WTC11 (cell line): ENCODE results near the gene UGT8. TPM values are rescaled to one million over a fixed set of nuclear protein-coding genes. Genes with fewer than 3 reads are reported as not detected.
A peak's percentile ranks its signal among the peaks of the same experiment; 100 is the strongest.

Source experiments
- ATAC-seq: fragments of 200-7000 bp; cut with Tn5 transposase; 2 replicates; pipeline ENCODE4 v1.10.0; 2021; ENCODE audit warnings: mild to moderate bottlenecking, moderate library complexity
- CTCF ChIA-PET: fragments of 300-600 bp; sonication (Branson Sonifier 250); formaldehyde crosslinking; loops from one replicate; lab custom pipeline; 2021; ENCODE audit warnings: antibody characterized with exemption; lab: Charles Lee
- POLR2A ChIA-PET: fragments of 350-600 bp; sonication (Branson Sonifier 250); formaldehyde crosslinking; loops from one replicate; lab custom pipeline; 2021; ENCODE audit warnings: antibody characterized with exemption; lab: Charles Lee
- DNase-seq: peaks from one replicate; pipeline ENCODE4 v3.0.0; 2021; ENCODE audit warnings: low spot score
- H3K27ac Mint-ChIP-seq: 2 replicates; pipeline ENCODE4 v1.8.0; 2021; ENCODE audit warnings: mixed read lengths
- H3K27me3 Mint-ChIP-seq: 2 replicates; pipeline ENCODE4 v1.8.0; 2021; ENCODE audit warnings: low read depth, mild to moderate bottlenecking, moderate library complexity, mixed read lengths
- H3K36me3 Mint-ChIP-seq: 2 replicates; pipeline ENCODE4 v1.8.0; 2021; ENCODE audit warnings: mixed read lengths
- H3K4me1 Mint-ChIP-seq: 2 replicates; pipeline ENCODE4 v1.8.0; 2022; ENCODE audit warnings: mixed read lengths
- H3K4me3 Mint-ChIP-seq: 2 replicates; pipeline ENCODE4 v1.8.0; 2021; ENCODE audit warnings: mild to moderate bottlenecking, moderate library complexity, mixed read lengths
- H3K9me3 Mint-ChIP-seq: 2 replicates; pipeline ENCODE4 v1.8.0; 2021; ENCODE audit warnings: mixed read lengths
- IRF2 ChIP-seq: sonication (generic); formaldehyde crosslinking; IDR thresholded peaks from 2 replicates; pipeline ENCODE4 v1.8.0; 2022; ENCODE audit warnings: low read depth, missing genetic modification reagents, borderline replicate concordance
- JUN ChIP-seq: sonication (generic); formaldehyde crosslinking; IDR thresholded peaks from 2 replicates; pipeline ENCODE4 v1.8.0; 2023; ENCODE audit warnings: mild to moderate bottlenecking, missing genetic modification reagents
- SP1 ChIP-seq: sonication (generic); formaldehyde crosslinking; conservative IDR thresholded peaks from 2 replicates; pipeline ENCODE4 v1.8.1; 2022; ENCODE audit warnings: missing genetic modification reagents
- ZNF138 ChIP-seq: sonication (generic); formaldehyde crosslinking; conservative IDR thresholded peaks from 2 replicates; pipeline ENCODE4 v1.8.1; 2022; ENCODE audit warnings: mild to moderate bottlenecking, moderate library complexity, missing genetic modification reagents
- ZNF671 ChIP-seq: fragments of 250-450 bp; sonication (Bioruptor Pico); IDR thresholded peaks from 2 replicates; pipeline ENCODE4 v1.8.0; 2021; ENCODE audit warnings: mild to moderate bottlenecking
- total RNA-seq: library from RNA; stranded (reverse); gene quantifications from 3 replicates; pipeline ENCODE4 v1.2.3, GENCODE V29; 2021
- TF ChIP-seq, protein P1 (sequence below): sonication (generic); formaldehyde crosslinking; IDR thresholded peaks from 2 replicates; pipeline ENCODE4 v1.8.1; 2022; ENCODE audit warnings: mild to moderate bottlenecking, moderate library complexity, missing genetic modification reagents
- TF ChIP-seq, protein P2 (sequence below): sonication (generic); formaldehyde crosslinking; IDR thresholded peaks from 2 replicates; pipeline ENCODE4 v1.8.0; 2023; ENCODE audit warnings: mild to moderate bottlenecking, missing genetic modification reagents
- TF ChIP-seq, protein P3 (sequence below): sonication (generic); formaldehyde crosslinking; IDR thresholded peaks from 2 replicates; pipeline ENCODE4 v1.8.1; 2022; ENCODE audit warnings: mild to moderate bottlenecking, missing genetic modification reagents, moderate library complexity, borderline replicate concordance
- TF ChIP-seq, protein P4 (sequence below): sonication (generic); formaldehyde crosslinking; IDR thresholded peaks from 2 replicates; pipeline ENCODE4 v1.8.0; 2022; ENCODE audit warnings: mild to moderate bottlenecking, missing genetic modification reagents
- TF ChIP-seq, protein P5 (sequence below): fragments of 250-450 bp; sonication (Bioruptor Pico); IDR thresholded peaks from 2 replicates; pipeline ENCODE4 v1.9.0; 2021; ENCODE audit warnings: mild to moderate bottlenecking
- TF ChIP-seq, protein P6 (sequence below): fragments of 250-450 bp; sonication (Bioruptor Pico); IDR thresholded peaks from 2 replicates; pipeline ENCODE4 v2.1.2; 2022; ENCODE audit warnings: mild to moderate bottlenecking, moderate library complexity
- TF ChIP-seq, protein P7 (sequence below): sonication (generic); formaldehyde crosslinking; IDR thresholded peaks from 2 replicates; pipeline ENCODE4 v1.8.1; 2023; ENCODE audit warnings: mild to moderate bottlenecking, missing genetic modification reagents
- TF ChIP-seq, protein P8 (sequence below): sonication (generic); formaldehyde crosslinking; IDR thresholded peaks from 2 replicates; pipeline ENCODE4 v1.8.1; 2022; ENCODE audit warnings: low read depth, missing genetic modification reagents, borderline replicate concordance

The UGT8 gene
- total RNA-seq, 1 experiment from 2014 or later, result 30.8 TPM

DNA sequence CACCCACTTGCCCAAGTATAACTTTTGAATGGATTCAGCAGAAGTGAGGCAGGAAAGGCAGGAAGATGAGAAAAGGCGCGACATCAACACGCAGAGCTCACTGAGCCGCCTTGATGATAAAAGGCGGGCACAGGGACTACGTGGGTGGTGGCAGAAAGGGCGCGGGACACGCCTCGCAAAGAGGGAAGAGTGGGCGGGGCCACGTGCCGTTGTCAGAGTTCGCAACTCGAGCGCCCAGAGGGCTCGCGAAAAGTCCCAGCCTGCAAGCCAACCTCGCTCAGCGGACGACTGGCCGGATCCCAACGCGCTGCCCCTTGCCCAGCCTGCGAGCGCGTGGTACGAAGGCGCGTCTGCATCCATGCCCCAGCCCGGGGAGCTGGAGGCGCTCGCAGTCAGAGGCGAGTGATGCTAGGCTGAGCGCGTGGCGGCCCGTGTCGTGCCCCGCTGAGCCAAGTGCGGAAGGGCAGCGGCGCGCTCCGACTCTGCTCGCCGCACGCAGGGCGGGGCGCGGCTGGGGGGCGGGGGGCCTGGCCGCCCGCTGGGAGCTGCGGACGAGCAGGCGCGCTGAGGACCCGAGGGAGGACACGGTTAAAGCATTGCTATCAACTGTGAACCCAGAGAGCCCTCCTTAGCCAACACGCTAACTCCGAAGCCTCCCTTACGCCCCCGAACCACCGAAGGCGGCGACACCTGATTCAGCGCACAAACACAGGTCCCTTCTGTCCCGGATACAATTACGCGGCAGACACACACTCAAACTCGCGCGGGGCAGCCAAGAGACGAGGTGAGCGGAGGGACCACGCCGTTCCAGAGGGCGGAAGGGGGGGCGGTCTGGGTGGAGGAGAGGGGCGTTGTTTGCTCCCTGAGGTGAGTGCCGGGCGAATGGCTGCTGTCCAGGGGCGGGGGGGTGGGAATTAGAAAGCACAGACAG is at the start of gene UGT8 (continued):
- TF ChIP-seq, protein P1, sequence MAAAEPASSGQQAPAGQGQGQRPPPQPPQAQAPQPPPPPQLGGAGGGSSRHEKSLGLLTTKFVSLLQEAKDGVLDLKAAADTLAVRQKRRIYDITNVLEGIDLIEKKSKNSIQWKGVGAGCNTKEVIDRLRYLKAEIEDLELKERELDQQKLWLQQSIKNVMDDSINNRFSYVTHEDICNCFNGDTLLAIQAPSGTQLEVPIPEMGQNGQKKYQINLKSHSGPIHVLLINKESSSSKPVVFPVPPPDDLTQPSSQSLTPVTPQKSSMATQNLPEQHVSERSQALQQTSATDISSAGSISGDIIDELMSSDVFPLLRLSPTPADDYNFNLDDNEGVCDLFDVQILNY (CRISPR knock-in tag), result peak; percentile 83
- TF ChIP-seq, protein P2, sequence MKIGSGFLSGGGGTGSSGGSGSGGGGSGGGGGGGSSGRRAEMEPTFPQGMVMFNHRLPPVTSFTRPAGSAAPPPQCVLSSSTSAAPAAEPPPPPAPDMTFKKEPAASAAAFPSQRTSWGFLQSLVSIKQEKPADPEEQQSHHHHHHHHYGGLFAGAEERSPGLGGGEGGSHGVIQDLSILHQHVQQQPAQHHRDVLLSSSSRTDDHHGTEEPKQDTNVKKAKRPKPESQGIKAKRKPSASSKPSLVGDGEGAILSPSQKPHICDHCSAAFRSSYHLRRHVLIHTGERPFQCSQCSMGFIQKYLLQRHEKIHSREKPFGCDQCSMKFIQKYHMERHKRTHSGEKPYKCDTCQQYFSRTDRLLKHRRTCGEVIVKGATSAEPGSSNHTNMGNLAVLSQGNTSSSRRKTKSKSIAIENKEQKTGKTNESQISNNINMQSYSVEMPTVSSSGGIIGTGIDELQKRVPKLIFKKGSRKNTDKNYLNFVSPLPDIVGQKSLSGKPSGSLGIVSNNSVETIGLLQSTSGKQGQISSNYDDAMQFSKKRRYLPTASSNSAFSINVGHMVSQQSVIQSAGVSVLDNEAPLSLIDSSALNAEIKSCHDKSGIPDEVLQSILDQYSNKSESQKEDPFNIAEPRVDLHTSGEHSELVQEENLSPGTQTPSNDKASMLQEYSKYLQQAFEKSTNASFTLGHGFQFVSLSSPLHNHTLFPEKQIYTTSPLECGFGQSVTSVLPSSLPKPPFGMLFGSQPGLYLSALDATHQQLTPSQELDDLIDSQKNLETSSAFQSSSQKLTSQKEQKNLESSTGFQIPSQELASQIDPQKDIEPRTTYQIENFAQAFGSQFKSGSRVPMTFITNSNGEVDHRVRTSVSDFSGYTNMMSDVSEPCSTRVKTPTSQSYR (CRISPR knock-in tag), result peak; percentile 62; the same call in 1 of the 2 replicates
- TF ChIP-seq, protein P3, sequence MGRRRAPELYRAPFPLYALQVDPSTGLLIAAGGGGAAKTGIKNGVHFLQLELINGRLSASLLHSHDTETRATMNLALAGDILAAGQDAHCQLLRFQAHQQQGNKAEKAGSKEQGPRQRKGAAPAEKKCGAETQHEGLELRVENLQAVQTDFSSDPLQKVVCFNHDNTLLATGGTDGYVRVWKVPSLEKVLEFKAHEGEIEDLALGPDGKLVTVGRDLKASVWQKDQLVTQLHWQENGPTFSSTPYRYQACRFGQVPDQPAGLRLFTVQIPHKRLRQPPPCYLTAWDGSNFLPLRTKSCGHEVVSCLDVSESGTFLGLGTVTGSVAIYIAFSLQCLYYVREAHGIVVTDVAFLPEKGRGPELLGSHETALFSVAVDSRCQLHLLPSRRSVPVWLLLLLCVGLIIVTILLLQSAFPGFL, result no peak
- TF ChIP-seq, protein P4, sequence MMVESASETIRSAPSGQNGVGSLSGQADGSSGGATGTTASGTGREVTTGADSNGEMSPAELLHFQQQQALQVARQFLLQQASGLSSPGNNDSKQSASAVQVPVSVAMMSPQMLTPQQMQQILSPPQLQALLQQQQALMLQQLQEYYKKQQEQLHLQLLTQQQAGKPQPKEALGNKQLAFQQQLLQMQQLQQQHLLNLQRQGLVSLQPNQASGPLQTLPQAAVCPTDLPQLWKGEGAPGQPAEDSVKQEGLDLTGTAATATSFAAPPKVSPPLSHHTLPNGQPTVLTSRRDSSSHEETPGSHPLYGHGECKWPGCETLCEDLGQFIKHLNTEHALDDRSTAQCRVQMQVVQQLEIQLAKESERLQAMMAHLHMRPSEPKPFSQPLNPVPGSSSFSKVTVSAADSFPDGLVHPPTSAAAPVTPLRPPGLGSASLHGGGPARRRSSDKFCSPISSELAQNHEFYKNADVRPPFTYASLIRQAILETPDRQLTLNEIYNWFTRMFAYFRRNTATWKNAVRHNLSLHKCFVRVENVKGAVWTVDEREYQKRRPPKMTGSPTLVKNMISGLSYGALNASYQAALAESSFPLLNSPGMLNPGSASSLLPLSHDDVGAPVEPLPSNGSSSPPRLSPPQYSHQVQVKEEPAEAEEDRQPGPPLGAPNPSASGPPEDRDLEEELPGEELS, result peak; percentile 90
- TF ChIP-seq, all 79 proteins: peak for 36

DNA sequence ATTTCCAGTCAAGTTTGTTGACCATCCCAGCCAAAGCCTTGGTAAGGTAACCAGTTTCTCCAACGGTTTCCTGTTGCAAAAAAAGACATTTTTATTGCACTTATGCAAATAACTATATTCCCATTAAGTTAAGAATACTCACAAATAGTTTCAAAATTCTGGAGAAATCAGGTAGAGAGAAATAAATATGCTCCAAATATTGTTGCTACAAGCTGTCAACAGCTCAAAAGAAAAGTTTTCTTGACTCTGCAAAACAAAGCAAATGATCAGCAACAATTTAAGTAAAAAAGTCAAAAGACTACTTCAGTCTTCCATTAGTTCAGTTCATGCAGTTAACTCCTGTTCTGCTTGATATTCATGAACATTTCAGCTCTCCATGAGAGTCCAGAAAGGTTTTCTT is 49.0 kb upstream of the UGT8 start:
- Mint-ChIP-seq H3K36me3 (peaks cover 55% of the 10 kb centered on the region), H3K27me3 (no peaks in the 10 kb centered on the region; the same call in 1 of the 2 replicates), H3K27ac (no peak overlapping the region), H3K4me1 (no peaks in the 10 kb centered on the region), H3K4me3 (no peak overlapping the region), H3K9me3 (peaks cover 68% of the 10 kb centered on the region)
- no peak for TF ChIP-seq ZNF671
- TF ChIP-seq, protein P5, sequence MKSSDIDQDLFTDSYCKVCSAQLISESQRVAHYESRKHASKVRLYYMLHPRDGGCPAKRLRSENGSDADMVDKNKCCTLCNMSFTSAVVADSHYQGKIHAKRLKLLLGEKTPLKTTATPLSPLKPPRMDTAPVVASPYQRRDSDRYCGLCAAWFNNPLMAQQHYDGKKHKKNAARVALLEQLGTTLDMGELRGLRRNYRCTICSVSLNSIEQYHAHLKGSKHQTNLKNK (CRISPR knock-in tag), result no peak
- no peak for TF ChIP-seq IRF2 (CRISPR knock-in tag)
- TF ChIP-seq, protein P2 (CRISPR knock-in tag), result no peak
- TF ChIP-seq, protein P6, sequence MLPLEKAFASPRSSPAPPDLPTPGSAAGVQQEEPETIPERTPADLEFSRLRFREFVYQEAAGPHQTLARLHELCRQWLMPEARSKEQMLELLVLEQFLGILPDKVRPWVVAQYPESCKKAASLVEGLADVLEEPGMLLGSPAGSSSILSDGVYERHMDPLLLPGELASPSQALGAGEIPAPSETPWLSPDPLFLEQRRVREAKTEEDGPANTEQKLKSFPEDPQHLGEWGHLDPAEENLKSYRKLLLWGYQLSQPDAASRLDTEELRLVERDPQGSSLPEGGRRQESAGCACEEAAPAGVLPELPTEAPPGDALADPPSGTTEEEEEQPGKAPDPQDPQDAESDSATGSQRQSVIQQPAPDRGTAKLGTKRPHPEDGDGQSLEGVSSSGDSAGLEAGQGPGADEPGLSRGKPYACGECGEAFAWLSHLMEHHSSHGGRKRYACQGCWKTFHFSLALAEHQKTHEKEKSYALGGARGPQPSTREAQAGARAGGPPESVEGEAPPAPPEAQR (CRISPR knock-in tag), result no peak
- no peak for TF ChIP-seq SP1 (CRISPR knock-in tag)
- TF ChIP-seq, protein P7, sequence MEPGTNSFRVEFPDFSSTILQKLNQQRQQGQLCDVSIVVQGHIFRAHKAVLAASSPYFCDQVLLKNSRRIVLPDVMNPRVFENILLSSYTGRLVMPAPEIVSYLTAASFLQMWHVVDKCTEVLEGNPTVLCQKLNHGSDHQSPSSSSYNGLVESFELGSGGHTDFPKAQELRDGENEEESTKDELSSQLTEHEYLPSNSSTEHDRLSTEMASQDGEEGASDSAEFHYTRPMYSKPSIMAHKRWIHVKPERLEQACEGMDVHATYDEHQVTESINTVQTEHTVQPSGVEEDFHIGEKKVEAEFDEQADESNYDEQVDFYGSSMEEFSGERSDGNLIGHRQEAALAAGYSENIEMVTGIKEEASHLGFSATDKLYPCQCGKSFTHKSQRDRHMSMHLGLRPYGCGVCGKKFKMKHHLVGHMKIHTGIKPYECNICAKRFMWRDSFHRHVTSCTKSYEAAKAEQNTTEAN (CRISPR knock-in tag), result no peak
- no peak for TF ChIP-seq ZNF138 (CRISPR knock-in tag)
- TF ChIP-seq, protein P8, sequence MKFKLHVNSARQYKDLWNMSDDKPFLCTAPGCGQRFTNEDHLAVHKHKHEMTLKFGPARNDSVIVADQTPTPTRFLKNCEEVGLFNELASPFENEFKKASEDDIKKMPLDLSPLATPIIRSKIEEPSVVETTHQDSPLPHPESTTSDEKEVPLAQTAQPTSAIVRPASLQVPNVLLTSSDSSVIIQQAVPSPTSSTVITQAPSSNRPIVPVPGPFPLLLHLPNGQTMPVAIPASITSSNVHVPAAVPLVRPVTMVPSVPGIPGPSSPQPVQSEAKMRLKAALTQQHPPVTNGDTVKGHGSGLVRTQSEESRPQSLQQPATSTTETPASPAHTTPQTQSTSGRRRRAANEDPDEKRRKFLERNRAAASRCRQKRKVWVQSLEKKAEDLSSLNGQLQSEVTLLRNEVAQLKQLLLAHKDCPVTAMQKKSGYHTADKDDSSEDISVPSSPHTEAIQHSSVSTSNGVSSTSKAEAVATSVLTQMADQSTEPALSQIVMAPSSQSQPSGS, result no peak
- TF ChIP-seq JUN (CRISPR knock-in tag), result no peak
- POLR2A ChIA-PET, result no interaction called here
- CTCF ChIA-PET, result no interaction called here
- DNase-seq (no peak), ATAC-seq (no peak)
